NK-92 (cell line): ENCODE measurements around the gene MCM8.
"Not testable (repeated sequence)": the region's sequence is repeated elsewhere in the genome, so short reads cannot be mapped to it uniquely, and the experiment has no call there.

ENCODE experiments used
- DNase-seq: peaks from one replicate; lab custom pipeline; 2025; ENCODE audit not compliant: unreplicated experiment; lab: John Stamatoyannopoulos, UW

MCM8 gene

DNA sequence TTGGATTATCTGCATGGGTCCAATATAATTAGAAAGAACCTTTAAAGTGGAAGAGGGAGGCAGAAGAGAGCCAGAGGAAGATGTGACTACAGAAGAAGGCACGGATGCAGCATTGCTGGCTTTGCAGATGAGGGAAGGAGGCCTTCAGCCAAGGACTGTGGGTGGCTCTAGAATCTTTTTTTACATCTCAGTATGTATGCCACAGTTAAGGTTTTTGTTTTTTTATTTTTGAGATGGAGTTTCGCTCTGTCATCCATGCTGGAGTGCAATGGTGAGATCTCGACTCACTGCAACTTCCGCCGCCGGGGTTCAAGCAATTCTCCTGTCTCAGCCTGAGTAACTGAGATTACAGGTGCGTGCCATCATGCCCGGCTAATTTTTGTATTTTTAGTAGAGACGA is 49.3 kb downstream of the MCM8 start:
- no peak for DNase-seq

DNA sequence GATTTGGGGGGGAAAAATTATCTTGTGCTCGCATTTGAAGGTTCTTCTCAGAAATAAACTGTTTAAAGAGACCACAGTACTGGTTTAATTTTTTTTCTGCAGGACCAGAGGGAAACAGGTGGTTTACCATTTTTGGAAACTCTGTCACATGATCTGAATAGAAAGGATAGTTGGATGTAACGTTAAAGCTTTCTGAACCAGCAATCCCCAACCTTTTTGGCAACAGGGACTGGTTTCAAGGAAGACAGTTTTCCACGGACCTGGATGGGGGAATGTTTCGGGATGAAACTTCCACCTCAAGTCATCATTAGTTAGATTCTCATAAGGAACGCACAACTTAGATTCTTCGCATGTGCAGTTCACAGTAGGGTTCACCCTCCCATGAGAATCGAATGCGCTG is 50.4 kb downstream of the MCM8 start:
- DNase-seq = no peak

DNA sequence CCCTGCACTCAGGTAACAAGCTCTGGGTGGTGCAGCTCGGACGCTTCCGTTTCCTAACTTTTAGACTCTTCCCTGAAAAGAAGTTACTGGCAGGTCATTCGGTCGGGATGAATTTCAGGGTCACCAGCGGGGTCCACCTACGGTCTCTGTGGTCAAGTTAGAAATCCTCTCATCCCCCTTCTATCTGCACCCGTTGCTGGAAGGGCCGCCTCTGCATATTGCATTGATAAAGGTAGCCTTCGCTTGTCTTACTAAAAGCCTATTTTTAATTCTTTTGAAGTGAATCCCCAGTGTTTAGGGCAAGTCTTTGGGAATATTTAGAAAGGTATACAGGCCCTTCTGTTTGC is 56.1 kb downstream of the MCM8 start:
- DNase-seq = no peak

DNA sequence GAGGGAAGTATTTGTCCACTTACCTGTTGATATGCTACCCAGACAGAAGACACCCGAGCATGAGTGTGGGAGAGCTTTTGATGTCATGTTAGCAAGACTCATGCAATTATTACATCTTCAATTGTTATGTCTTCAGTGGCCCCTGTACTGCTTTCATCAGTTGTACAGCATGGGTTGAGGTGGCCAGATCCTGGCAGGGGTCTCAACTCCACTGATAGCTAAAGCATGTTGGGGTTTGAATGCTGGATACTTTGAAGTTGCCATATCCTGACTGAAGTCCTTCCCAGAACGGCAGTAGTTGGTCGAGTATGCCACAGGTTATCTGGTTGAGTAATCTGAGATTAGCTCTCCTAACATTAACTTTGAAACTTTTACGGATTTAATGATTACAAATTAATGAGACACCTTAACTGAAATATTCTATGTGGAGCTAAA is 56.7 kb downstream of the MCM8 start:
- no peak for DNase-seq

DNA sequence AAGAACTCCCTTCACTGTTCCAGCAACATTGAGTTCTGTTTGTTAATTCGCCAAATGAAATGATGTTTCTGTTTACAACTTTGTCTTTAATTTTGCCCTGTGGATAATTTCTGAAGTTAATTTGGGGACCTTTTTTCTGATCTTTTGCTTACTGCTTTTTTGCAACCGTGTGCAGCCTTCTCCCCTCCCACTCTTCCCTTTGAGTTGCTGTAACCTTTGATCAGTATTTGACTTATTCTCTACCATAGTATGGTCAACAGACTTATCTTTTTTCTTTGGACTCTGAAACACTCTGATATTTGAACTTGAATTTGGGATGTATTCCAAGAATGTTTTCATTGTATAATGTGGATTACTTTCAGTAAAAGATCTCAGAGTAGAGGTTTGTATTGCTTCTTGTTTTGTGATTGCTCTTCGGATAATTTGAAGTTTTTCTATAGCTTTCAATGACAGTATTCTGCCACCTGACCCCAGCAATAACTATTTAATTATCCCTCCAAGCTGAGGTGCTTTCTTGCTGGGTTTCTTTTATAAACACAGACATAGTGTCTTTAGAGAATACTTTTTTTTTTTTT is 57.2 kb downstream of the MCM8 start:
- no peak for DNase-seq

DNA sequence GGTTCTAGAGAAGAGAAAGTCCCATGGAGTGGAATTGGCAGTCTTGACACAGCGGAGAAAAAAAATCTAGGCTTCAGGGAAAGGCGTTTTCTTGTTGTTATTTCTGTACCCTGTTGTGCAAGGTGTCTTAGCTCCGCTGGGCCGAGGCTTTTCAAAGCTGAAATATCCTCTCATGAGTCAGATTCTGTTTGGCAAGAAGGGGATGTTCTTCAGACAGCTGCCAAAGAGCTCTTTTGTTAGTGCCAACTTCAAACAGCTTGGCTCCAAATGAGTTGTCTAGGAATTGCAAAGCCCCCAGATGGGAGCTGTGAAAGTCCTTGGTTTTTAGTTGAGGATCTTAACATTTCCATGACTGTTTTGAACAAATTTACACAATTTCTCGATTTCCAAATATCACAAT is 57.8 kb downstream of the MCM8 start:
- DNase-seq = no peak

DNA sequence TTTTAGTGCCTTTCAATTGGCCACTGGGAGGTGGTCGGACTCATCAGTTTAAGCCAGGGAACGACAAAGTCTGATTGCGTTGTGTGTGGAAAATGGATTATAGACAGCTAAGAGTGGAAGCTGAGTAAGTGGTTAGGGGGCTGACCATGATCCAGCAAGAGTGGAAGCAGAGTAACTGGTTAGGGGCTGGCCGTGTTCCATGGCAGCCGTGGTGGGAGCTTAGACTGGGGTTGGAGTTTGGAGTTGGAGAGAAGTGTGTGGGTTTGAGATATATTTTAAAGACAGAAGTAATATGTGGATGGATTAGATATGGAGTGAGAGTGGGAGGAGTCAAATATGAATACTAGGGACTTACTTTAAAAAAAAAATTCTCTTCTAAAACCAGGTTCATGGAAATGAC is 61.7 kb downstream of the MCM8 start:
- no peak for DNase-seq

DNA sequence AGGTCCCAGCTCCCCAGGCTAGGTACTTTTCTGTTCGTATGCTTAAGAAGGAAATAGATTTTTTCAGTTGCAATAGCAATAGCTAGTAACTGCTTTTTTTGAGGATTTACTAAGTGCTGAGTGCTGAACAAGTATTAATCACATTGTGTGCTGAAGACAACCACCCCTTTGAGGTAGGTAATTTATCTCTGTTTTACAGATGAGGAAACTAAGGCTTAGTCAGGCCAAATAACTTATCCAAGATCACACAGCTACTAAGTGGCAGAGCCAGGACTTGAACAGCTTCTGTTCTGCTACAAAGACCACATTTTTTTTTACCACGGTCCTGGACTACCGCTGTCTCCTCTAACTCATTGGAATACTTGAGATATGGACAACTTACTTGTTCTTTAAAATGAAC is 63.6 kb downstream of the MCM8 start:
- no peak for DNase-seq

DNA sequence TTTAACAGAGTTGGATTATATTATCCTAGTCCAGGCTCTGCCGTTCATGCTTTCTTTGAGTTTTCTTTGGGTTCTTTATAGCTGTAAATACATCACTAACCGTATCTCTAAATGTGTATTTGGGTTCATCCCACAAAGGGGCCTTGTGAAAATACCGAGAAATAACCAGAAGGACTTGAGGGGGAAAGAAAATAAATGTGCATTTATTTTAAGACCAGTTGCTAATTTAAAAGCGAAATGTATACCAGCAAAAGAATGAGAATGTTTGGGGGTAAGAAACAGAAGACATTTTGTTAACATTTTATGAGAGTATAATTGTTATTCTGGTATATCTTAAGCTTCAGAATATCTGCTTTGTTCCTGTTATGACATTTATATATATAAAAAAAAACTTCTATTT is 64.5 kb downstream of the MCM8 start:
- DNase-seq = no peak

DNA sequence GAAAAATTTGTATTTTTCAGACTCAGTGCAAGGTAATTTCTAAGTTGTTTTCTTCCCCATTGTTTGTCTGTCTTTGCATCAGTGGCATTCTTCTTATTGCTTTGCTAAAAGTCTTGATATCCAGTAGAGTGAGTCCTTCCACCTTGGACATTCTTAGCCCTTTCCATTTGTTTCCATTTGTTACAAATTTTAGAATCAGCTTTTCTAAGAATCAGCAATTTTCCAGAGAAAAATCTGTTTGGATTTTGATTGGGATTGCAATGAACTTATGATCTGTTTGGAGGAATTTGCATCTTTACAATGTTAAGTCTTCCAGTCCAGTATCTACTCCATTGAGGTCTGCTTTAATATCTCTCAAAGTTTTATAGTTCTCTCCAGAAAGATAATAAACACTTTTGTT is 67.0 kb downstream of the MCM8 start:
- no peak for DNase-seq

DNA sequence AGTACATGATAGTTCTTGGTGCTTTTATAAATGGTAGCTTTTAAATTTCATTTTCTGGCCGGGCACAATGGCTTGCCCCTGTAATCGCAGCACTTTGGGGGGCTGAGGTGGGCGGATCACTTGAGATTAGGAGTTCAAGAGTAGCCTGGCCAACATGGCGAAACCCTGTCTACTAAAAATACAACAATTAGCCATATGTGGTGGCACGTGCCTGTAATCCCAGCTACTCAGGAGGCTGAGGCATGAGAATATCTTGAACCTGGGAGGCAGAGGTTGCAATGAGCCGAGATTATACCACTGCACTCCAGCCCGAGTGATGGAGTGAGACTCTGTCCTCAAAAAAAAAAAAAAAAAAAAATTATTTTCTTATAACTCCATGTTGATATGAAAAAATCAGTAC is 67.4 kb downstream of the MCM8 start:
- no peak for DNase-seq

DNA sequence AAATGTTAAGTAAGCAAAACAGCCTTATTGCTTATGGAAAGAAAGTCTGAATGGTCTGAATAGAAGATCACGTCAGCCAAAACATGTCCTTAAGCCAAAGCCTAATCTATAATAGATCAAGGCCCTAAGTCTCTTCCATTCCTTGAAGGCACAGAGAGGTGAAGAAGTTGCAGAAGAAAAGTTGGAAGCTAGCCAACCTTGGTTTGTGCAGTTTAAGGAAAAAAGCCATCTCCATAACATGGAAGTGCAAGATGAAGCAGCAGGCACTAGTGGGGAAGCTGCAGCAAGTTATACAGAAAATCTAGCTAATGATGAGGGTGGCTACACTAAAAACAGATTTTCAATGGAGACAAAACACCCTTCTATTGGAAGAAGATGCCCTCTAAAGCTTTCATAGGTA is 74.3 kb downstream of the MCM8 start:
- DNase-seq = no peak

DNA sequence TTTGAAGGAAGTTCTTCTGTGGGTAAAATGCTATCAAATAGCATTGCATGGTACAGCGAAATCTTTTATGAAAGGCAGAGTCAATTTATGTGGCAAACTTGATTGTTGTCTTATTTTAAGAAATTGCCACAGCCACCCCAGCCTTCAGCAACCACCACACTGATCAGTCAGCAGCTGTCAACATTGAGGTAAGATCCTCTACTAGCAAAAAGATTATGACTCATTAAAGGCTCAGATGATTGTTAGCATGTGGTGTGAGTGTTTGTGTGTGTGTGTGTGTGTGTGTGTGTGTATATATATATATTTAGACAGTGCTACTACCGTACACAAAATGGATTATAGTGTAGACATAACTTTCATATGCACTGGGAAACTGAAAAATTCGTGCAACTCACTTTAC is 75.6 kb downstream of the MCM8 start:
- no peak for DNase-seq

DNA sequence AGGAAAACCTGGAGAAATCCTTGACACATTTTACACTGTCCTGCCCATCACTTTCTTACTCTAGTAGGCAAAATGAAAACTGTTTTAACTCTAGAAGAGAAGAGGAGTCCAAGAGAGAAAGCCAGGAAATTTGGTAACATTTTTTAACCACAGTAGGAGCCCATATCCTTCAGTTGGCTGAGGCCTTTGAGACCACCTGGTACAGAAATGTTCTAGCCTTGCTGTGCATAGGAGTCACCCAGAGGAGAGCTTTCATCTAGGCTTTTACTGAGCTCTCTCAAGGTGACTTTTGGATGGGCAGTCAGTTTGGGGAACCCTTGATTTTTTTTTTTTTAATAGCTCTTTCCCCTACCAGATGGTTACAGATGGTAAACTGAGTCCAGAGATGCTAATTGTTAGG is 78.4 kb downstream of the MCM8 start:
- DNase-seq = no peak

DNA sequence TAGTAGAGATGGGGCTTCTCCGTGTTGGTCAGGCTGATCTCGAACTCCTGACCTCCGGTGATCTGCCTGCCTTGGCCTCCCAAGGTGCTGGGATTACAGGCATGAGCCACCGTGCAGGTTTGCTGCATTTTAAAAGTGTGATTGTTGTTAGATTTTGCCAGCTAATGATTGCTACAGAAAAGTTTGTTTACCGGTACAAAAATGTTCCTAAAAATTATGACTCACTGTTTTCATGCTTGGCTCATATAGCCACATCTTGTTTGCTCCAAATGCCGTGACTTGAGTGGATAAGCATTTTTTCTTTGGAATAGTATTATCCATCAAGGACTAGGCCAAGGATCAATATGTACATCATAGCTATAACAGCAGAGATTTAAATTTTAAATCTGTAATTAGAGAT is 79.1 kb downstream of the MCM8 start:
- no peak for DNase-seq

DNA sequence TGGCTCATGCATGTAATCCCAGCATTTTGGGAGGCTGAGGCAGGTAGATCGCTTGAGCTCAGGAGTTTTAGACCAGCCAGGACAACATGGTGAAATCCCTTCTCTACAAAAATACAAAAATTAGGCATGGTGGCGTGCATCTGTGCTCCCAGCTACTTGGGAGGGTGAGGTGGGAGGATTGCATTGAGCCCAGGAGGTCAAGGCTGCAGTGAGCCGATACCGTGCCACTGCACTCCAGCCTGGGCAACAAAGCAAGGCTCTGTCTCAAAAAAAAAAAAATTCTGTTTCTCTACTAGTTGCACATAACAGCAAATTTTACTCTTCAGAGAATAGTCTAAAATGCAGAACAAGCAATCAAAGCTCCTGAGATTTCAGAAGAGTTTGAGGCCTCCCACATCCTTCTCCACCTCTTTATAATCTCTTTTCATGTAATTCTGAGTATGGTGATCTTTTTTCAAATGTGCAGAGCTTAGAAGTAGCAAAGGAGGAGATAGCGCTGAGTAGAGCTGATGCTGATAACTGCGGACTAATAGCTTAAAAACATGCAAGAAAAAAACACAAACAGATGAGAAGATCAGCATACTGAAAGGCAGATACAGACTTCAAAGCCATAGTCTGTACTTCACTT is 80.1 kb downstream of the MCM8 start:
- no peak for DNase-seq

DNA sequence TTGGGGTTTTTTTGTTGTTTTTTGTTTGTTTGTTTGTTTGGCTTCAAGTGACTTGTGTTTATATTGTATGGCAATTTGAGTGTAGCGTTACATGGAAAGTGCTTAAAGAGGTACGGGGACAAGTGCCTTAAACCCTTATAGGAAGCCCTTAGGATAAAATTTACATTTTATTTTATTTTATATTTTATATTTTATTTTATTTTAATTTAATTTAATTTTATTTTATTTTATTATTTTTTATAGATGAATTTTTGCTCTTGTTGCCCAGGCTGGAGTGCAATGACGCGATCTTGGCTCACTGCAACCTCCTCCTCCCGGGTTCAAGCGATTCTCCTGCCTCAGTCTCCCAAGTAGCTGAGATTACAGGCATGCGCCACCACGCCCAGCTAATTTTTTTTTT is 82.5 kb downstream of the MCM8 start:
- not testable (repeated sequence) for DNase-seq

DNA sequence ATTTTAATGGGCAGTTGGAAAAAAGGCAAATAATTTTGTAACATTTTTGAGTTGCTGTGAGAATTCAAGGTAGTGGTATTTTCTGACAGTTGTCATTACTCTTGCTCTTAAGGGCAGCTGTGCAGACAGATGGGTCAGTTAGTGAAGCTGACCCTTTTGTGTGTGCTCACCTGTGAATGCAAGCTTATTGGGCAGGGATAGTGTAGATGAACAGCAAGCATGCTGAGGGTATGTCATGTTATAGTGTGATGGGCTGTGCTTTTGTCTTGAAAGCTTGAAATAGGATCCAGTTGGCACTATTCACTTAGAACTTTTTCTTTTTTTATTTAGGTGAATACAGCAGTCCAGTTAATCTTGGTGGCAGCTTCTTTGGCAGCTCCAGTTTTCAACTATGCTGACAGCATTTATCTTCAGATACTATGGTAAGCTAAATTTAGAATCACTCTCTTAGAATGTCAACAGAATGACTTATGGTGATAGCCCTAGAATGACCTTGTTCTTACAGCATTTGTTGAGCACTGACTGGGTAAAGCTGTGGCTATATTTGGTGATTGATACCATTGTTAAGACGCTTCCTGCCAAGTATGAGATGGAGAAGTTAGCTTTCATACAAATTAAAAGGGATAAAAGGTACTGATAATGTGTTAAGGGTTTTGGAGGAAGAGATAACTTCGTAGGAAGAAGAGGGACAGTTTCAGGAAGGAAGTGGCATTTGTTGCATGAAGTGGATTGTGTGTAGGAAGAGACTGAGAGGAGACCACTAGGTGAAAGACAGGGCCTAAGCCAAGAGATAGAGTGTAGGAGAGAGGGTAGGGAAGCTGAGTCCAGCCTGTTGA is 83.9 kb downstream of the MCM8 start:
- DNase-seq = no peak

DNA sequence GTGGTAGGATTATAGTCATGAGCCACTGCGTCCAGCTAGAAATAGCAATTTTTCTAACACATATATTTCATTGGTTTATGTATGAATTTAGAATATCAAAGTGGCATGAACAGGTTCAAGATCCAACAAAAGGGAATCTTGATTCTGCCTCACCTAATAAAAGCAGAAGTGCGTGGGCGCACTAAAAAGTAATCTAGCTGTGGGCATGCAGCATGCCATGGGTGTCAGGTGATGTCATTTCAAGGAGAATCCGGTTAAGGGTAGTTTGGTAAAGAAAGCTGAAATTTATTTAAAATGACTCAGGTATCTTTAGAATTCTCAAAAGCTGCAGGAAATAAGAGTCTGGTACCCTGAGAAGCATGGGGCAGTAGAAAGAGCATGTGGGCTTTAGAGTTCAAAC is 85.8 kb downstream of the MCM8 start:
- no peak for DNase-seq

DNA sequence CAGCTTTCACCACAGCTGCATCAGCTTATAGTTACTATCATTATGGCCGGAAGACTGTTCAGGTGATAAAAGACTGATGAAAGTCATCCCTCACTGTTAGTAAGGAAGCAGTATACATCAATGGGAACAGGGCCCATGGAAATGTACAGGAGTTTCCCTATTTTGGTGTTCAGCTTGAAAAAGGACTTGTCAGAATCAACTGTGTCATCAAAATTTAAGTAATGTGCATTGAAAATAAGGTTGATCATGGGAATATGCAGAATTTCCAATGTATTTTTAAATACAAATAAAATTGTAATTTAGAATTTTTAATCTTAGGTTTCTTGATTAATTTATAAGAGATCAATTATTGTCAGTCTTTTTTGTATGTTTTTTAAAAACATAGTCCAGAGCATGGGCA is 86.6 kb downstream of the MCM8 start:
- DNase-seq = no peak

DNA sequence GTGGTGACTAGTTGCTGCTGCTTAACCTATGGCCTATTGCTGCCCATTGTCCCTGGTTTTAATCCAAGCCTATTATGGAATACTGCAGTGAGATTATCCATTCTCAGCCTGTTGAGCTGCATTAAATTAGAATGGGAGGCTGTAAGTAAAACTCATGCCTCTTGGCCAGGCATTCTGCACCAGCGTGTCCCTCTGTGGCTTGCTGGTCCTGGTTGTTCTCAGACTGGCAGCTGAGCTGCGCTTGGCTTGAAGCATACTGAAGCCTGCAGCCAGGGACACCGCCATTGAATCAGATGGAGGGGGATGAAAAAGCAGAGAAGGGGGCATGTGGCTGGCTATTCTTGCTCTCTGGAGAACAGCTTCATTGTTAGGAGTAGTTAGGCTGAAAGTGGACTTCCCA is 87.8 kb downstream of the MCM8 start:
- no peak for DNase-seq

DNA sequence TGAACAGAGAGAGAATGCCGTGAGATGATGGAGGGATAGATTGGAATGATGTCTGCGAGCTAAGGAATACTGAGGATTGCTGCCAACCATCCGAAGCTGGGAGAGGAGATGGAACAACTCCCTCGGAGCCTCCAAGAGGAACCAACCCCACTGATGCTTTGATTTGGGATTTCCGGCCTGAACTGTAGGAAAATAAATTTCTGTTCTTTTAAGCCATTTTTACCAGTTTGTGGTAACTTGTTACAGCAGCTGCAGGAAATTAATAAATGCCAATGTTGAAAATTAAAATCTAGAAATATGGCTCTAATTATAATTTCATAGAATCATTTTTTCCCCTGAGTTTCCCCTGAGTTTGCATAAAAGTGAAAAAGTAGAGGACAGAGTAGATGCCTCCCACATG is 89.3 kb downstream of the MCM8 start:
- DNase-seq = no peak

DNA sequence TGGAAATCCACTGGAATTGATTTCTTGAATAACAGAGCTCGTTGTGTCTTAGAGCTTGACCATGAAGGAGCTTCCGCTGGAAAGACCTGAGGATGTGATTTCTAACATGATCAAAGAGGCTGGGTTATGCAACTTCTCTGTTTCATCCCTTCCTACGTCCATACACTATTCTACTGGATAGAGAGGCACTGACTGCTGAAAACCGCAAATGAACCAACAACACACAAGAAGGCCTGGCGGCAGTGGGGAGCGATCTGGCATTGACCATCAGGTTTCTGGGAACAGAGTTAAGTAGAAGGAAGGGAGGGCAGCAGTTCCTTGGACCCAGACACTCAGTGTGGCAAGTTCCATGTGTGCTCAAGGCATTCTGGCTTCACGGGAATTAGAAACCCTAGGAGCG is 90.1 kb downstream of the MCM8 start:
- no peak for DNase-seq
